ENCODE measurements around the gene EML6.
A peak's percentile ranks its signal among the peaks of the same experiment; 100 is the strongest.
"Not testable (repeated sequence)": the region's sequence is repeated elsewhere in the genome, so short reads cannot be mapped to it uniquely, and the experiment has no call there.

Gene EML6

GRCh38 chr2:54808661-54809060 is 85.2 kb downstream of the EML6 start:
- no peak for DNase-seq

DNA sequence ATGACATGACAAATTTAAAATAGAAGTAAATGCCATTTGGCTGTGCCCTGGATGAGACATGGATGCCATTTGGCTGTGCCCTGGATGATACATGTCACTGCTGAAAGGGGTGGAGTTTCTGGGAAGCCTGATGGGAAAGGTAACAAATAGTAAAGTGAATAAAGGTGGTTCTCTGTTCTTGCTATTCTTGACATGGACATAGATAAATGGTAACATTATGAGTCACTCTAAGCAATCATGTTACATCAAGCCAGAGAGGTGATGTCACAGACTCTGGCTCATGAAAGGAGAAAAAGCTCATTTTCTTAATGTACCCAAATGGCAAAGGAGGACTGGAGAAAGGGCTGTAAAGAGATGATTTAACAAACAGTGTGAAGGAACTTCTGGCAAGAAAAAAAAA is 86.4 kb downstream of the EML6 start:
- DNase-seq = no peak

DNA sequence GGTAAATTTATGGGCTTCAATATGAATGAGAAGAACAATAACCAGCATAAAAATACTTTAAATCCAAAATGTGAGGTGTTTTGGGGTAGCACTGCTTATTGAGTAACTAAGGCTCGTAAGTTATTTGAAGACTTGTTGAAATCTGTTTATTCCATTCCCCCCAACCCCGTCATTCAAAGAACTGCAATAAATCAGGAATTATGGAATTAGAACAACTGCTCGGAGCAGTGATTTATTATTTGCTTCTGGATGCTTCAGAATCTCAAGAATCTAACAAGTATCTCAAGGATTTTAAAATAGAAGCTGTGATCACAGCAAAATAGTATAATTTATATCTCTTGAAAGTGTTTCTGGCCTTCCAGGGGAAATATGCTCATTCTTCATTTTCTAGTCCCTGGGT is 86.8 kb downstream of the EML6 start:
- DNase-seq = no peak

DNA sequence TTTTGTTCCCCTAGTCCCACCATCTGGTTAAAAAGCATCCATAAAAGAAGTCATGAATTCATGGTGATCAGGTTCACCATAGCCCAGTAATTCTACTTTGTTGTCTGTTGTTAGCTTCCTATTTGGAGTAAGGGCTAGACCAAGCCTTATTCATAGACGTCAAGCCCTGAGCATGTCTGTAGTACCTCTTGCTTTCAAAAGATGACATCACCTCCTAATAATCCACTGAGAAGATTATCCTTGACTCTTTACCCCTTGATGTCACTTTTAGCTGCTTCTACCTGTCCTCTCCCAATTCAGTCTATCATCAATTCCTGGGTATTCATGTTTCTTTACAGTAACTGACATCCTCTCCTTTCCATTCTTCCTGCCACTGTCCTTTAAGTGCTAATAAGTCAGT is 90.1 kb downstream of the EML6 start:
- DNase-seq = no peak

DNA sequence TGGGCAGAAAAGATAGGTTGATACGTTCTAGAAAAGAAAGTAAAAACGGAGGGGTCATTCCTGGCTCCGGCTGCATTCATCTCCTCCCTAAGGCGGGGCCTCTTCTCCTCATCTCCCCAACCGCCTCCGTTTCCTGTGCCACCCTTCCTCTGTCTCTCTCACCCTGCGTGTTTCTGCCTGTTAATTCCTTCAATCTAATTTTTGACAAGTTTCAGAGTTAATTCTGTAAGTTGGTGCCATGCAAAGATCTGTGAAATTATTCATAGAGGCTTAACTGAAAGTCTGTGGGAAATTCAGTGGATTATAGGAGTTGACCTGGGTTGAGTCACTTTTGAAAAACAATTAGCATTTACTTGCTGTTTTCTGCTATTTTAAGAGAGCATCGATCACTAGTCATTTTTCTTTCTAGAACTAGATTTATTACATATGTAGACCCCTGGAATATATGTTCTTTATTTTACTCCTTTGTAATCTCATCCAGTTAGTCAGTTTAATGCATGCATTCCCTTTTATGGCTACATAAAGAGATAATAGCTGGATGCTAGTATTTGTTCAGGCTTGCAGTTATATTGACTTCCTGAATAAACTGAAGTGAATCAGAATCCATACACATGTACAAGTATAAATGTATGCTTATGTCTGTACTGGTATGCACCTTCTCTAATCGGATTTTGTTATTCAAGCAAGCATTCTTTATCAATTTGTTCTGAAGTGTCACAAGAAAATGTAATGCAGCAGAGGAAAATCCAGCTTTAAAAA is 91.1 kb downstream of the EML6 start:
- DNase-seq = peak in 1 of 2 experiments; percentile 17

DNA sequence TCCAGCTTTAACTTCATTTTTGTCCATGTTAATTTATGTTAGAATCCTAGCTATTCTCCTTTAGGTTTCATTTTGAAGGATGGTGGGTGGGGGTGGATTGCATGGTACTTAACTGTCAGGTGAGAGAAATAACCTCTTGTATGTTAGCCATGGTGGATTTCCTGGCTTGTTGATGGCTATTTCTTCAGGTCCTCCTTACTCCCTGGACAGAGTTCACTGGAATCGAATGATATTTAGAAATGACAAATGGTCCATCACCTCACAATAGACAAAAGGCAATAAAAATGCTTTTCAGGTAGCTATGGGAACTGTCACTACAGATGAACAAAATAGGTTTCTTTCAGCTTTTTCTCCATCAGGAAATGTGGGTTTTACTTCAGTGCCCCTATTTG is 91.7 kb downstream of the EML6 start:
- no peak for DNase-seq

DNA sequence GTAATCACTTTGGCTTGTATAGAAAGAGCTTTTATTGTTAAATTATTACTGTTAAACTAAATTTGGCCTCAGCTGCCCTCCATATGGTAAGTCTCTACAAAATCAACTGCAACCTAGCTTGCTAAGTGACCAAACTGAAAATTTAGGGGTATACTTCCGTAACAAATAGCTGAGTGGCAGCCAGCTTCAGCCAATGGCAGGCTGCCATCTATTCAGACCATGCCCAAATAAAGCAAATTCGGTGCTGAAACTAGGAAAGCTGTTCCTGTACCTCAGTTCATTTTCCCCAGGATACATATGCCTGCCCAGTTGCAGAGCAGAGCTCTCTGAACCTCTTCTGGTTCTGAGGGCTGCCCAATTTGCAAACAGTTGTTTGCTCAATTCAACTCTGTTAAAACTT is 94.8 kb downstream of the EML6 start:
- no peak for DNase-seq

DNA sequence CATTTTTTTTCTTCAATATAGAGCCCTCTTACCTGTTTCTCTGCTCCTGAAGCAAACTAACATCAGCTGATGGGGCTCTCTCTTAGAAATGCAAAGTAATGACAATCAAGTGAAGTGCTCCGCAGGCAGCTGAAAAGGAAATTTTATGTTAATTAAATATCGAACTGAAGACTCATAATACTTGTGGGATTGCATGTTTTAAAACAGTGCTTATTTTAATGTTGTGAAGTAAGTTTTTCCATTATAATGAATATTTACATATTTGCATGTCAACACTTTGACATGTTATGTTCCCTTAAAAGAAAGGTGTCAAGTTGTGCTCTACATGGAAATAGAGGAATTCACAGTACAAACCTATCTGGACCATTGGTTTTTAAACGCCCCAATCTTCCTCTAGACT is 97.1 kb downstream of the EML6 start:
- DNase-seq = no peak

- DNase-seq = no peak
These were observed 101.1 kb downstream of the EML6 start for GRCh38 chr2:54824567-54824966.

DNA sequence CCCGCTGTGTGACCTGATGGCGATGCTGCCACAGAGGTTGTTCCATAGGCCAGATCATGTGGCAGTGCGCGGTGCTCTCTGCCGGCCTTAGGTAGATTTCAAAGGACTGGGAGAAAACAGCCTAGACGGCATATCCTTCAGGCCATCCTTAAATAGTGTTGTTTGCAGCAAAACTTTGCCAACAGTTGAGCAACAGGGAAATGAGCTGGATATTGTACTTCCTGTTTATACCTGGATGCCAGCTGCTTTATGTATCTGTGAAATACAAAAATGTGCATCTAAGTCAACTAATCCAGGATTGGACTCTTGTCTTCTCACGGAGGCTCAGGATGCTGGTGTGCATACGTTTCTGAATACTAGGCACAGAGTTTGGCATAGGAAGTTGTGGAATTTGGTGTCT is 107.1 kb downstream of the EML6 start:
- DNase-seq = no peak

DNA sequence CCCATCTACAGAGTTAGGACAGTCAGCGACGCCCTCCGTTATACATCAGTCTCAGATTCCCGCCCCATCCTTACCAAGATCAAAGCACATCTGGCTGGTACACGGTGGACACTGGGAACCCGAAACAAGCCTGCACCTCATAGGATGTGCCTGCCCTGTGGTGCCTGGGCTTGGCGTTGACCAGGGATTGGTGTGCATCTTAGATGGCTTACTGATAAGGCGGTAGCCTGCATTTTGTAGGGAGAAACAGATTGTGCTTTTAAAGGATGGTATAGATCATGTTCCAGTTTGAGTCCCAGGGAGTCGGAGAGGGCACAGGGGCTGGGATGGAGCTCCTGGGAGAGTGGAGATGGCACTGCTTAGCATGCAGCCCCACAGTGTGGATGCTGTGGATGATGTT is 108.0 kb downstream of the EML6 start:
- no peak for DNase-seq

DNA sequence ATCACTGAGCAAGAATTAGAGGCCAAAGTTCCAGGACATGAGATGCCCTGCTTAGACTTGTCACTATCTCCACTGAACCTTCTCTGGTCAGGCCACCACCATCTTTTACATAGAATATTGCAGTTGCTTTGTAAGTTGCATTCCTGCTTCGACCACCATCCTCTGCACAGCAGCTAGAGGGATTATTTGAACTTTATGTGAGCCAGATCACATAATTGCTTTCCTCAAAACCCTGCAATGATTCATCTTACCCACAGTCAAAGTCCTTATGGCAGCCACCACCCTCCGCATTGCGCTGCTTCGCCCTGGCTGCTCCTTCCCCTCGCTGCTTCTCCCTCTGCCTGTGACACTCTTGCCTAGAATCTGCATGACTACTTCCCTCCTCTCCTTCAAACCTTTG is 111.3 kb downstream of the EML6 start:
- no peak for DNase-seq

- no peak for DNase-seq
These were observed 113.0 kb downstream of the EML6 start for GRCh38 chr2:54836477-54836876.

DNA sequence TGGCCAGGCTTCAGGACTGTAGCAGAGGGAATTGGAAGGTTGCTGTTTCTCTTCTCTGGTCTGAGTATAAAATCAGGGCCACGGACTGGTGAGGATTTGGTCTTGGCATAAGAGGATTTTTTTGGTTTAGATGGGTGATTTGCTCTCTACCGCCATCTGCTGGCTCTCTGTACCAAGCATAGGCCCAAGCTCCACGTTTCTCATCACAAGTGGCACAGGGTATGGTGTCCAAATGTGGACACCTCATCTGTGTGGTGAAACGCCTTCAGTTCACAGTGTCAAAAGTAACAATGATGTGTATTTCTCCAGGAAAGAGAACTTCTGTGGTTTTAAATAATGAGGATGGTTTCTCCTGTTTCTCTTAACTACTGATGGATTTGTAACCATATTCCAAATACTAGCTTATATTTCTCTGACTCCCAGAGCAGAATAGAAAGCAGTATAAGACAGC is 115.1 kb downstream of the EML6 start:
- DNase-seq = peak; percentile 76 to 80

- no peak for DNase-seq
These were observed 116.2 kb downstream of the EML6 start for GRCh38 chr2:54839461-54840255.

- DNase-seq = peak in 1 of 2 experiments; percentile 9
These were observed 117.4 kb downstream of the EML6 start for GRCh38 chr2:54840559-54841468.

- not testable (repeated sequence) for DNase-seq
These were observed 118.0 kb downstream of the EML6 start for GRCh38 chr2:54841500-54841899.

- DNase-seq = no peak
These were observed 121.6 kb downstream of the EML6 start for GRCh38 chr2:54845094-54845493.

GRCh38 chr2:54845514-54845913 is 122.1 kb downstream of the EML6 start:
- DNase-seq = no peak

- DNase-seq = no peak
These were observed 127.0 kb downstream of the EML6 start for GRCh38 chr2:54850171-54851122.

DNA sequence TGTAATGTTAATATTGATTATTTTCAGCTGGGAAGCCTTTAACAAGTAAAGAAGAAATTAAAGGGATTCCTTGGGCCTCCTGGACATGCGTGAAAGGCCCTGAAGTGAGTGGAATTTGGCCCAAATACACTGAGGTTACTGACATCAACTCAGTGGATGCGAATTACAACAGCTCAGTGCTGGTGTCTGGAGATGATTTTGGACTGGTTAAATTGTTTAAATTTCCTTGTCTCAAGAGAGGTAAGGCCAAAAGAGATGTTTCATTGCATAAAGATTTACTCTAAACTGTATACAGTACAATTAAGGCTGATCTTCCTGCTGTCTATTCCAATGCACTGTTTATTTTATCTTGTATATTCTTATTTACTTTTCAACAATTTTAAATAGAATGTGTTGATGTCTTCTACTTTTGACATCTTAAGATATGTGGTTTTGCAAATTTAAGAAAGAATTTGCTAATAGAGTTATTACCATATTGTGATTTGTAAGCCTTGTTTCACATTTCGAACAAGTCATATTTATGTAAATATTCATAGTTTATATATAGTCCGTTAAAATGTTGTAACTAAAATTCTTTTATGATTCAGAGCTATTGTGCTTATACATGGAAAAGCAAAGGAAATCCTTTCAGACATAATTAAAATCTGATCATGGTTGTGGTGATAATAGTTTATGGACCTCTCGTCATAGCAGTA is 130.3 kb downstream of the EML6 start:
- no peak for DNase-seq

All from NCI-H2081 (cell line).